Astrocyte of the hippocampus (primary cell): ENCODE results near the gene RPL32.

ENCODE experiments used
- DNase-seq: peaks from one replicate; pipeline ENCODE4 v3.0.0; 2011; ENCODE audit warnings: low read depth, low spot score

Gene RPL32

GRCh38 chr3:12833222-12834161, 7.9 kb downstream of the RPL32 start:
- no peak for DNase-seq

DNA sequence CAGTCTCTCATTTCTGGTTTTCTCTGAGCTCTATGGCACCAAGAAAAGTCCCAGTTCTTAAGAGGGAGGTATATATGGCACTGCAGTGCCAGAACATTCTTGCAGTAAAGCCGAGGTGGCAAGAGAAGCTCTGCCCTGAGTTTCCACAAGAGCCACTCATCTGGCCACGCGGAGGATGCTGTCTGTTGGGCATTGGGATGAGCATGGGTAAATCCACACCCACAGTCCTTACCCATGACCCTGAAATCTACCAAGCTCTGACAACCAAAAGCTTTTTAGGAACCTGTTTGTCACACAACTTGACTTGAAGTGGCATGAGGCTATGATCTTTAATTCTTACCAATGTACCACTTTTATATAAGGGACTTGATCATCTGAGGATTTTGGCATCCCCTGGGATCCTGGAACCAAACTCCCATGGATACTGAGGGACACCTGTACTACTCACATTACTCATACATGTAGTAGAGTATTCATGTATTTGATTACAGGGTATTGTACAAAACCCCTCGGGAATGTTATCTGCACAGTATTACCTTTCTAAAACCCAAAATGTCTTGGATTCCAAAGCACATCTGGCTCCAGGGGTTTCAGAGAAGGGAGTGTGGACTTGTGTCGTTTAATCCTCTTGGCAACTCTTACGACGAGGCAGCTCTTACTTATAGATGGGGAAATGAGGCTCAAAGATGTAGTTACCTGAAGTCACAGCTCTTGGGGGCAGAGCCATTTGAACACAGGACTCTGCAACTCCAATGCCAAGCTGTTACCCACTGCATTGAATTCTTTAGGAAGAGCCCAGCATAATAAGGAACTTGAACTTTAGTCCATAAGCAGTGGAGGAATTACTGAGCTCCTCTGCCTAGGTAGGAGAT, 8.8 kb downstream of the RPL32 start:
- DNase-seq: no peak

DNA sequence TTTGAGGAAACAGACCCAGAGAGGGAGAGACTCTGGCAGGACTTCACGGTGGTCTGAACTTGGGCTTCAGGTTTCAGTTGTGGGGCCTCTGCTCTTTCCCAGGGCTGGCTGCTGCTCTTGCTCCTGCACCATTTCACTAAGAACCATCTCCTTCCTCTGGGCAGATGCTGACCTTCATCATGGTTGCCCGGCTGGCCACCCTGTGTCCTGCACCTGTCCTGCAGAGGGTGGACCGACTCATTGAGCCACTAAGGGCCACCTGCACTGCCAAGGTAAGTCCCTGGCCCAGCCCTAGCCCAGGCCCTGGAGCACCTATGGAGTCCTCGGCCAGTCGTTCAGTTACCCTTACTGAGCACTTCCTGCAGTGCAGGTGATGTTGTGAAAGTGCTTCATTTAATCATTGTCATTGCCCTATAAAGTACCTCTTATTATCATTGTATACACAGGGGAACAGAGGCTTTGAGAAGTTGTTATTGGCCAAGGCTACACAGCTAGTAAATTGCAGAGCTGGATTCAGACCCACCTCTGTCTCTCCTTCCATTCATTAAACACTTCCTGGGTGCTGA, 10.0 kb downstream of the RPL32 start:
- no peak for DNase-seq

DNA sequence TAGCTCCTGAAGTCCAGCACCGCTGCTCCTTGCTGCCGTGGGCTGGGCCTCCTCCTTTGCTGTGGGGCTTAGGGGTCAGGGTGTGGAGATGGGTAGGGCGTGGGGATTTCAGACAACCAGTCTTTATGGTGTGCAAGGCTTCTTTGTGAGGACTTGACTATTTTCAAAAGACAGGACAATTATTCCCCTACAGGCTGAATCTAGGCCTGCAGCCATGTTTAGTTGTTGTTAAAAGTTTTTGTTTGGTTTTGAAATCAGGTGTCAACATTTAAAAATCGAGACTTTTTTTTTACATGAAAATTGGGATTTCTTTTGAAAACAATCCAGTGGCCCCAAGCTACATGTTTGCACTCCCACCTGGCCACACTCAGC, 10.6 kb downstream of the RPL32 start:
- DNase-seq: no peak

GRCh38 chr3:12829886-12830784, 11.2 kb downstream of the RPL32 start:
- no peak for DNase-seq

DNA sequence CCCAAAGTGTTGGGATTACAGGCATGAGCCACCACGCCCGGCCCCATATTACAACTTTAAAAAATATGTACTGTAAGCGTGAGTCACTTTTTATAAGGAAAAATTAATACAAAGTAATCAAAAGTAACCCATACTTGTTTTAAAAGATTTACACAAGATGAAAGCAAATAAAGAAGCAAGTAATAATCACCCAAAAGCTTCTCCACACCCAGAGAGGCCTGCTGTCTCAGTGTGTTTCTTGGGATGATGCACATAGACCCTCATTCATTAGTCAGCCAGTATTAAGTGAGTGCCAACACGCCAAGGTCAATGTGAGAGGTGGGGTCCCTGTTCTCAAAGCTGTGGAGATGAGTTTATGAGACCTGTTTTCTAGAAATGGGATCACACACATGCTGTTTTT, 12.0 kb downstream of the RPL32 start:
- DNase-seq: no peak

DNA sequence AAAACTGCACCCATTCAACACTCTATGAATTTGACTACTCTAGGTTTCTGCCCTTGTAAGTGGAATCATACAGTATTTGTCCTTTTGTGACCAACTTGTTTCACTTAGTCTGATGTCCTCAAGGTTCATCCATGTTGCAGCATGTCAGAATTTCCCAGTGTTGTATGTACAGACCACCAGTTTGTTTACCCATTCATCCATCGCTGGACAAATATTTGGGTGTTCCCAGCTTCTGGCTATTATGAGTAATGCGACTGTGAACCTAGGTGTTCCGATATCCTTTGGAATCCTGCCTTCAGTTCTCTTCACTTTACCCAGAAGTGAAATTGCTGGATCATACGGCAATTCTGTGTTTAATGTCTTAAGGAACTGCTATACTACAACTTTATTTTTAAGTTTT, 12.6 kb downstream of the RPL32 start:
- DNase-seq: no peak

GRCh38 chr3:12825156-12825555, 16.2 kb downstream of the RPL32 start:
- no peak for DNase-seq

GRCh38 chr3:12824299-12824698, 17.1 kb downstream of the RPL32 start:
- no peak for DNase-seq

DNA sequence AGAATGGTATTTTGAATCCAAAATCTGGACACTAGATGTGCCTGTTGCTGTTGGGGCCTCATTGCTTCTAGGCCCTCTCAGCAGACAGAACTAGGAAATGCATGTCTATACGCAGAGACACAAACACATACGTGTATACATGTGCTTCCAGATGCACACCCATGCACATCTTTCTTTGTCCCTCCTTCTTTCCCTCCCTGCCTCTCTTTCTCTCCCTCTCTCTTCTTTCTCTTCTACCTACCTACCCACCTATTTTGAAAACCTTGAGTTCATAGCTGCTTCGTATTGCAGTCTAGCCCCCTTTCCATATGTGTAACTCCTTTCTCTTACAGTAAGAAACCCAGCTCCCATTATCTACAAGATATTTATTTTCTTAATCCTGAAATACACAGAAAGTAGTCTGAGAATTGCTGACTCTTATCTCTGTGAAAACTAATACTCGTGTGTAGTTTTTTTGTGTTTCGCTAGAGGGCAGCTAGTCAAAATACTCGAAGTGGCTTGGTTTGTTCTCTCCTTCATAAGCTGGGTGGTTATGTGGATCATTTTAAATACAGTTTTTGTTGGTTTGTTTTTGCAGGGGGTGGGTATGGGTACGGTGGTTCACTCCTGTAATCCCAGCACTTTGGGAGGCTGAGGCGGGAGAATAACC, 18.5 kb downstream of the RPL32 start:
- DNase-seq: peak; percentile 25

- no peak for DNase-seq
Observed at GRCh38 chr3:12818773-12819172, 22.6 kb downstream of the RPL32 start.

DNA sequence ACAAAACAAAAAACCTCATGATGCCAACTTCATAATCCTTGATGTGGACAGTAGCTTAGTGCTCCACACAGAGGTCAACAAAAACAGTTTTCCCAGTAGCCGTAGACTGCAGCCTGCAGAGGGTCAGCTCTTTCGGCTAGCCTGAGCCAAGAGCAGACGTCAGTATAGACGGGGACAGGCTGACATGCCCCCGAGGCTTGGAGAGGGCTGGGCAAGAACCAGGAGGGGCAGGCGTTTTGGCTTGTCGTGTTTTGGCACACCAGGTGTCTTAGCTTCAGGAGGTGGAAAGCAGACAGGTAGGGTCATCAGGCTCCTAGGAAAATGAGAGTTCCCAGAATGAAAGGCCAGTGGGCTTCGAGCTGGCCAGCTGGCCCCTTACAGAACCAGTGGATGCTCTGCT, 23.1 kb downstream of the RPL32 start:
- no peak for DNase-seq

GRCh38 chr3:12817343-12817710, 24.0 kb downstream of the RPL32 start:
- no peak for DNase-seq

DNA sequence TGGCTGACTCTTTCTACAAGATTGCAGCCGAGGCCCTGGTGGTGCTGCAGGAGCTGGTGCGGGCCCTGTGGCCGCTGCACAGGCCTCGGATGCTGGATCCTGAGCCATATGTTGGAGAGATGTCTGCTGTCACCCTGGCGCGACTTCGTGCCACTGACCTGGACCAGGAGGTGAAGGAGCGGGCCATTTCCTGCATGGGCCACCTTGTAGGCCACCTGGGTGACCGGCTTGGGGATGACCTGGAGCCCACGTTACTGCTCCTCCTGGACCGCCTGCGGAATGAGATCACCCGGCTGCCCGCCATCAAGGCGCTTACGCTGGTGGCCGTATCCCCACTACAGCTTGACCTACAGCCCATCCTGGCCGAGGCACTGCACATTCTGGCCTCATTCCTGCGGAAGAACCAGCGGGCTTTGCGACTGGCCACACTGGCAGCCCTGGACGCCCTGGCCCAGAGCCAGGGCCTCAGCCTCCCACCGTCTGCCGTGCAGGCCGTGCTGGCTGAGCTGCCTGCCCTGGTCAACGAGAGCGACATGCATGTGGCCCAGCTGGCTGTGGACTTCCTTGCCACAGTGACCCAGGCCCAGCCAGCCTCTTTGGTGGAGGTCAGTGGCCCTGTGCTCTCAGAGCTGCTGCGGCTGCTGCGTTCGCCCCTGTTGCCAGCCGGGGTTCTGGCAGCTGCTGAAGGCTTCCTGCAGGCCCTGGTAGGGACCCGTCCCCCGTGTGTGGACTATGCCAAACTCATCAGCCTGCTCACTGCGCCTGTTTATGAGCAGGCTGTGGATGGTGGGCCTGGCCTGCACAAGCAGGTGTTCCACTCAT, 24.6 kb downstream of the RPL32 start:
- DNase-seq: no peak

GRCh38 chr3:12815719-12816118, 25.6 kb downstream of the RPL32 start:
- no peak for DNase-seq

- DNase-seq: no peak
Observed at GRCh38 chr3:12815078-12815477, 26.3 kb downstream of the RPL32 start.

GRCh38 chr3:12813967-12814366, 27.4 kb downstream of the RPL32 start:
- no peak for DNase-seq

GRCh38 chr3:12812812-12813211, 28.6 kb downstream of the RPL32 start:
- DNase-seq: no peak

DNA sequence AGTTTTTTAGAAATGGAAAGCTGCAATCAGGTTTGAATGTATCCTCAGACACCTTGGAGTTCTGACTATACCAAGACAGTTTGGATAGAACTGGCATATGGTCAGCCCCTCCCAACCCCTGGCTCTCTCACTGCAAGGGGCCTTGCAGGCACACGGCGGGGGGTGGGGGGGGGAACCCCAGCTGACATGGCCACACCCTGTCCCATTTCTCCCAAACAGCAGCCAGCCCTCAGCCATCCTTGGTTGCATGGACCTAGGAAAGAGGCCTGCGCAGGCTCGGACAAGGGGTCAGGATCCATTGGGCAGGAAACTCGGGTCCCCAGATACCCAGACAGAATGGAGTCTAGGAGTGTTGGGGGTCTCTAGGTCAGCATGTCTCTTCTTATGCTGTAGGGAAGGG, 30.4 kb downstream of the RPL32 start:
- DNase-seq: no peak
